Astrocyte of the spinal cord (primary cell): Measurements from ENCODE around the gene TBCD.

Source experiments
- DNase-seq: peaks from one replicate; pipeline ENCODE4 v3.0.0; 2011; ENCODE audit warnings: low read depth, low spot score
- H3K4me3 ChIP-seq: 2 replicates; pipeline ENCODE4 v1.5.1; 2011; ENCODE audit warnings: low read depth, mild to moderate bottlenecking, low read length, moderate library complexity
- in situ Hi-C: cut with HindIII; loops from 2 replicates; pipeline ENCODE4 v1.10.0; 2017; ENCODE audit warnings: low sequenced_read_pairs
- TF ChIP-seq, protein P1 (sequence below): IDR thresholded peaks from 2 replicates; pipeline ENCODE4 v1.5.1; 2012; ENCODE audit warnings: low read depth, mild to moderate bottlenecking, low read length, inconsistent platforms

The TBCD gene

GRCh38 chr17:82894389-82894788 lies 142.5 kb downstream of the TBCD start:
- in situ Hi-C loops = no loop called here
- no peak for DNase-seq
- TF ChIP-seq, protein P1, sequence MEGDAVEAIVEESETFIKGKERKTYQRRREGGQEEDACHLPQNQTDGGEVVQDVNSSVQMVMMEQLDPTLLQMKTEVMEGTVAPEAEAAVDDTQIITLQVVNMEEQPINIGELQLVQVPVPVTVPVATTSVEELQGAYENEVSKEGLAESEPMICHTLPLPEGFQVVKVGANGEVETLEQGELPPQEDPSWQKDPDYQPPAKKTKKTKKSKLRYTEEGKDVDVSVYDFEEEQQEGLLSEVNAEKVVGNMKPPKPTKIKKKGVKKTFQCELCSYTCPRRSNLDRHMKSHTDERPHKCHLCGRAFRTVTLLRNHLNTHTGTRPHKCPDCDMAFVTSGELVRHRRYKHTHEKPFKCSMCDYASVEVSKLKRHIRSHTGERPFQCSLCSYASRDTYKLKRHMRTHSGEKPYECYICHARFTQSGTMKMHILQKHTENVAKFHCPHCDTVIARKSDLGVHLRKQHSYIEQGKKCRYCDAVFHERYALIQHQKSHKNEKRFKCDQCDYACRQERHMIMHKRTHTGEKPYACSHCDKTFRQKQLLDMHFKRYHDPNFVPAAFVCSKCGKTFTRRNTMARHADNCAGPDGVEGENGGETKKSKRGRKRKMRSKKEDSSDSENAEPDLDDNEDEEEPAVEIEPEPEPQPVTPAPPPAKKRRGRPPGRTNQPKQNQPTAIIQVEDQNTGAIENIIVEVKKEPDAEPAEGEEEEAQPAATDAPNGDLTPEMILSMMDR = no peak
- H3K4me3 ChIP-seq = no peak overlapping the region

DNA sequence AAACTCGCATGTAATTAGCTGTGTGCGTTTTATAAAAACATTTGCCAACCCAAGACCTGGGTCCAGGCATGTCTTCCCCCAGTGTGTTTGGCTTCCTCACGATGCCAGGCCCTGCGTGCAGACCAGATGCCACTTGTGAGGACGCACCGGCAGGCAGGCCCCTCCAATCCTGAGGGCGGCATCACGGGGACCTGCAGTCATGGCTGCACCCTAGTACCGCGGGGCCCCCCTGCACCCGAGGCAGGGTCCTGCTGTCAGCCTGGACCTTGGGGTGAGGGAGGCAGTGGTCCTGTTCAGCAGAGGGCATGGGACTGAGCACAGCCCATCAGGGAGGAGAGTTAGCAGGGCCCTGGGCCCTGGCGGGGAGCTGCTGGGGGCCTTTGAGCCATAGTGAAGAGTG lies 143.2 kb downstream of the TBCD start:
- no peak for DNase-seq
- no peak overlapping the region for H3K4me3 ChIP-seq
- TF ChIP-seq, protein P1 = no peak
- in situ Hi-C loops = no loop called here

GRCh38 chr17:82896071-82897000 lies 144.5 kb downstream of the TBCD start:
- TF ChIP-seq, protein P1 = no peak
- in situ Hi-C loops = no loop called here
- DNase-seq = no peak
- no peak overlapping the region for H3K4me3 ChIP-seq

DNA sequence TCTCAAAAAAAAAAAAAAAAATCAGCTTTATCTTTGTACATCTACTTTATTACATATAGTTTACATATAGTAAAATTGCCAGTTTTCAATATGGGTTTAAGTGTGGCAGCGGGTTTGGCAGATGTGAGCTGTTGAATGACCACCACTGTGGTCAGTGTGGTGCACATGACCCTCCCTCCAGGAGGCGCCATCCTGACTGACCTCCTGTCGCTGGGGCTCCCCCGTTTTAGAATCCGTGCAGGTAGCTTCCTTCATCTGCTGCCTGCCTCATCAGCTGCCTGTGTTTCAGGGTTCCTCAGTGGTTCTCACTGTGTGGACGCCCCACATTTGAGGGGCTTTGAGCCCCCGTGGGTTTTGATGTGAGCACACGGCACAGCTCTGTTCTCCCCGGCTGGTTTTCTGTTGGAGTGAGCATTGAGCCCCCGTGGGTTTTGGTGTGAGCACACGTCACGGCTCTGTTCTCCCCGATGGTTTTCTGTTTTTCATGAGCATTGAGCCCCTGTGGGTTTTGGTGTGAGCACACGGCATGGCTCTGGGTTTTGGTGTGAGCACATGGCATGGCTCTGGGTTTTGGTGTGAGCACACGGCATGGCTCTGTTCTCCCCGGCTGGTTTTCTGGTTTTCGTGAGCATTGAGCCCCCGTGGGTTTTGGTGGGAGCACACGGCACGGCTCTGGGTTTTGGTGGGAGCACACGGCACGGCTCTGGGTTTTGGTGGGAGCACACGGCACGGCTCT lies 145.8 kb downstream of the TBCD start:
- no peak for DNase-seq
- in situ Hi-C loops = no loop called here
- TF ChIP-seq, protein P1 = no peak
- H3K4me3 ChIP-seq = no peak overlapping the region

- in situ Hi-C loops = no loop called here
- no peak for DNase-seq
- TF ChIP-seq, protein P1 = no peak
- H3K4me3 ChIP-seq = no peak overlapping the region
Observed at GRCh38 chr17:82898976-82899514, 147.2 kb downstream of the TBCD start.

GRCh38 chr17:82899941-82900340 lies 148.1 kb downstream of the TBCD start:
- TF ChIP-seq, protein P1 = no peak
- in situ Hi-C loops = no loop called here
- no peak for DNase-seq

More at GRCh38 chr17:82899941-82900340, 148.1 kb downstream of the TBCD start:
- no peak overlapping the region for H3K4me3 ChIP-seq
